Keratinocyte (primary cell): ENCODE measurements around the gene DIS3L2.

Source experiments
- CTCF ChIP-seq, 3 experiments: IDR thresholded peaks in 1 of 3; conservative IDR thresholded peaks in 1 of 3; optimal IDR thresholded peaks in 1 of 3; 2 replicates in 2 of 3; 3 replicates in 1 of 3; pipeline versions ENCODE3 to v1.5.1; 2011; ENCODE audit warnings: low read length in 3 of 3, mild to moderate bottlenecking in 3 of 3, moderate library complexity in 2 of 3, control low read depth in 1 of 3, inconsistent platforms in 1 of 3; ENCODE audit not compliant: insufficient read depth in 2 of 3; ENCODE audit errors: extremely low read depth in 1 of 3
- EZH2 ChIP-seq: IDR thresholded peaks from one replicate; pipeline ENCODE4 v1.6.1; 2012; ENCODE audit warnings: inconsistent platforms, mild to moderate bottlenecking, low read length, moderate library complexity

GRCh38 chr2:232162187-232162586, 200.7 kb downstream of the DIS3L2 start:
- TF ChIP-seq CTCF (optimal IDR thresholded peaks at IDR 0.05 in 1 of 3, IDR thresholded peaks at IDR 0.05 in 1 of 3, conservative IDR thresholded peaks at IDR 0.05 in 1 of 3; ENCODE audit: extremely low read depth in 1 of 3, insufficient read depth in 2 of 3, low read length in 3 of 3): no peak
- no peak for TF ChIP-seq EZH2
